GM12801 (cell line): ENCODE data around the gene SHISA7.

Experiments
- TF ChIP-seq, protein P1 (sequence below): IDR thresholded peaks from one replicate; pipeline ENCODE4 v1.5.1; 2011; ENCODE audit warnings: control low read depth; ENCODE audit not compliant: insufficient read length; ENCODE audit errors: extremely low read depth

The SHISA7 gene

DNA sequence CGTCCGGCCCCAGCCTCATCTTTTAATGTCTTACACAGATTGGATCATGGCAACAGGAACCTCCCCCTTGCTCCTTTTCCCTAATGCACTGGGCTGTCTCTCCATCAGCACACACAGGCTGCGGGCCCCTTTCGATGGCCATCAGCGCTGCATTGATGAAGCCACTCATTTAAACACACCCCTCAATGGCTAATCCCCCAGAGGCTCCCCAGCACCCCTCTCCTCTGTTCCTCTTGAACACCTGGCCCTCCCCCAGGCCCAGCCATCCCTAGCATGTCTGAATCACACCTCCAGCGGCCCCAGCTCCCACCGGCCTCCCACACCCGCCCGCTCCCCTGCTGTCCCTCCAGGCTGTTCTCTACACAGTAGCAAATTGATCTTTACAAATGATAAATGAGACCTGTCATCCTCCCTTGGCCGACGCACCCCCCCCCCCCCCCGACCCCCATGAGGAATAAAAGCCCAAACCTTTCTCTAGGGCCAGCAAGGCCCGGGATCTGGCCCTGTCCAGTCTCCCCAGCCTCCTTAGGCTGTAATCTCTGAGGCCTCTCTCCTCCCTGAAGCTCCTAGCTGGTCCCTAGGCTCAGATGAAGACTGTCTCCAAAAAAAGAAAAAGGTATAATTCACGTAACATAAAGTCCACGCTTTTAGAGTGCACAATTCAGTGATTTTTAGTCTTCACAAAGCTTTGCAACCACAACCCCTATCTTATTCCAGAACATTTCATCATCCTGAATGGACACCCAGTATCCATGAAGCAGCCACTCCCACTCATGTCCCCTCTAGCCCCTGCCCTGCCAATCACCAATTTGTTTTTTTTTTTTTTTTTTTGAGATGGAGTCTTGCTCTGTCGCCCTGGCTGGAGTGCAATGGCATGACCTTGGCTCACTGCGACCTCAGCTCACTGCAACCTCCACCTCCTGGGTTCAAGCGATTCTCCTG is 50.0 kb downstream of the SHISA7 start:
- TF ChIP-seq, protein P1, sequence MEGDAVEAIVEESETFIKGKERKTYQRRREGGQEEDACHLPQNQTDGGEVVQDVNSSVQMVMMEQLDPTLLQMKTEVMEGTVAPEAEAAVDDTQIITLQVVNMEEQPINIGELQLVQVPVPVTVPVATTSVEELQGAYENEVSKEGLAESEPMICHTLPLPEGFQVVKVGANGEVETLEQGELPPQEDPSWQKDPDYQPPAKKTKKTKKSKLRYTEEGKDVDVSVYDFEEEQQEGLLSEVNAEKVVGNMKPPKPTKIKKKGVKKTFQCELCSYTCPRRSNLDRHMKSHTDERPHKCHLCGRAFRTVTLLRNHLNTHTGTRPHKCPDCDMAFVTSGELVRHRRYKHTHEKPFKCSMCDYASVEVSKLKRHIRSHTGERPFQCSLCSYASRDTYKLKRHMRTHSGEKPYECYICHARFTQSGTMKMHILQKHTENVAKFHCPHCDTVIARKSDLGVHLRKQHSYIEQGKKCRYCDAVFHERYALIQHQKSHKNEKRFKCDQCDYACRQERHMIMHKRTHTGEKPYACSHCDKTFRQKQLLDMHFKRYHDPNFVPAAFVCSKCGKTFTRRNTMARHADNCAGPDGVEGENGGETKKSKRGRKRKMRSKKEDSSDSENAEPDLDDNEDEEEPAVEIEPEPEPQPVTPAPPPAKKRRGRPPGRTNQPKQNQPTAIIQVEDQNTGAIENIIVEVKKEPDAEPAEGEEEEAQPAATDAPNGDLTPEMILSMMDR = no peak

DNA sequence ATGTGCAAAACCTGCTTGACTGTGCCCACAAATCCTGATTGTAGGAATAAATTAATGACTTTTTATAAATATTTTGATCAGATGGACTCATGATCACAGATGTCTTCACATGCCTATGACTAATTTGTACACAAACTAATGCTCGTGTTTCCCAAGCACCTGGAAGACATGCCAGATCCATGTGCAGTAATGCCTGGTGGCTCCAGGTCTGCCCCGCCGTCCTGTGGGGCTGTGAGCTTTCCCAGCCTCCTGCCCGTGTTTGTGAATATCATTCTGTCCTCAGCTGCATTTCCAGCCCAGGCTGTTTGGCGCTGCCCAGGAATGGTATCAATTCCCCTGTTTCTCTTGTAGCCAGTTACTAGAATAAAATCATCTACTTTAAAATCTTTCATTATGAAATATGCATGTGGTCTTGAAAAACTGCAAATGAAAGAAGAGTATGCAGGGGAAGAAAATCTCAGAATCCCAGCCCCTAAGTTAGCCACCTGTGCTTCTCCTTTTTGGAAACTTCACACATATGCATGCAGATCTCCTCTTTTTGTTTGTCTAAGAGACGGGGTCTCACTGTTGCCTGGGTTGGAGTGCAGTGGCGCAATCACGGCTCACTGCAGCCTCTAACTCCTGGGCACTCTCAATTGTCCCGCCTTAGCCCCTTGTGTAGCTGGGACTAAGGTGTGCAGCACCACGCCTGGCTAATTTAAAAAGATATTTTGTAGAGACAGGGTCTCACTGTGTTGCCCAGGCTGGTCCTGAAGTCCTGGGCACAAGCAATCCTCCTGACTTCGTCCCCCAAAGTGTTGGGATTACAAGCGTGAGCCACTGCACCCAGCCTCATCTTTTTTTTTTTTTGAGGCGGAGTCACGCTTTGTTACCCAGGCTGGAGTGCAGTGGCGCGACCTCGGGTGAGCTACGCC is 51.1 kb downstream of the SHISA7 start:
- TF ChIP-seq, protein P1 = no peak

DNA sequence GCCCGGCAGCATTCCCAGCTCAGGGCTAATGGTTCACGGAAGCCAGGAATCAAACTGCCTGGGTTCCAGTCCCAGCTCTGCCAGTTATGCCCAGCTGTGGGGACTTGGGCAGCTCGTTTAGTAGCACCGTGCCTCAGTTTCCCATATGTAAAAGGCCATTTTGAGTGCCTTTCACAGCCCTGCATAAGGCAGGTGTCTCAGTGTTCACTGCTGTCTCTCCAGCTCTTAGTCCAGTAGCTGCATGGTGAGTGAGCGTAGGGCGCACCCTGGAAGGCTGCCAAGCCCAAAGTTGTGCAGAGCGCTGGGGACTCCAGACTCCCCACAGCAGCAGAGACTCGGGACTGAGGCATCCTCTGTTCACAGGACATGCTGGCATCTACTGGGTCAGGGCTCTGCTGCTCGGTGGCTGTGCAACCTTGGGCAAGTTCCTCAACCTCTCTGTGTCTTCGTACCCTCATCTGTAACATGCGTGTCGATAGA is 51.9 kb downstream of the SHISA7 start:
- TF ChIP-seq, protein P1 = no peak

DNA sequence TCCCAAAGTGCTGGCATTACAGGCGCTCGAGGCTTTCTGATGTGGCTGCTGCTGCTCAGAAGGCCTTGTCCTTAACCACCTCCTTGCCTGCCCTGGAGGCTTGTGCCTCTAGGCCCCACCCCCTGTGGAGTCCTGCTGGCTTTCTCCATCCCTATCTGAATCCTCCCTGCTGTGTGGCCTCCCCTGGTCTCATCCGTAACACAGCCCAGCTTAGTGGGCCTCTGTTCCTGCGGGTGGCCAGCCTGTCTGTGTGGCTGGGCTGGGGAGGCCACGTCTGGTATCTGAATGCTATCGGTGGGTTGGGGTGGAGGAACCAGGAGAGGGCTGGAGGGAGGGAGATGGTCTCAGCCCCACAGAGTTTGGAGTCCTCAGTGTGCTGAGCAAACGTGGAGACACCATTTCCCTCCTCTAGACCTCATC is 52.6 kb downstream of the SHISA7 start:
- TF ChIP-seq, protein P1 = no peak

DNA sequence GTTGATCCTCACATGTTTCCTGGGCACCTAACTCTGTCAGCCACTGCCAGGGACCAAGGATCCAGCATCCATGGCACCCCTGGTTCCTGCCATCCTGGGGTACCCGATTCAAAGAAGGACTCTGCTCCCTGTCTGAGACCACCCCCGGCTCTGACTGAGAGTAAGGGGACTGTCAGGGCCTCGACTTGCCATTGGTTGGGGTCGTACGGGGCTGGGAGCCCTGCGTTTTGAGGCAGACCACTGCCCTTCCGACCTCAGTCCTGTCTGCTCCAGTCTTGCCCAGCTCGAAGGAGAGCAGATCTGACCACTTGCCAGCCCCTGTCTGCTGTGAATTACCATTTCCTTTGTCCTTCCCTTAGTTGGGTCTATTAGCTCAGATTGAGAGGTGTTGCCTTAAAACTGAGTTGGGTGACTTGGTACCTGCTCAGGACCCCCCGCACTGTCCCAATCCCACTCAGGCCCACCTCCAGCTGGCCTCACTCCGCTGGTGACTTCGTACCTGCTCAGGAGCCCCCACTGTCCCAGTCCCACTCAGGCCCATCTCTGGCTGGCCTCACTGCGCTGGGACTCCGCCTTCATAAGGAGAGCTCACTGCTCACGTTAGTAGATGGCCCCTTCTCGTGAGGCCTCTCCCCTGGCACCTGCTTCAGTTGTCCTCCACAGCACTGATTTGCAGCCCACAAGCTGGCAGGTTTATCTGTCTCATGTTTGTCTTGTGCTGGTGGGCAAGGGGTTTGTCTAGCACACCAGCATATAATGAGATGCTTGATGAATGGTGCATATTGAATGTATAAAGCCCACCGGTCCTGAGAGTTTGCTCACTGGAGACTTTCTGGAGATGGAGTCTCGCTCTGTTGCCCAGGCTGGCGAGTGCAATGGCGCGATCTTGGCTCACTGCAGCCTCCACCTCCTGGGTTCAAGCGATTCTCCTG is 53.4 kb downstream of the SHISA7 start:
- TF ChIP-seq, protein P1 = no peak

DNA sequence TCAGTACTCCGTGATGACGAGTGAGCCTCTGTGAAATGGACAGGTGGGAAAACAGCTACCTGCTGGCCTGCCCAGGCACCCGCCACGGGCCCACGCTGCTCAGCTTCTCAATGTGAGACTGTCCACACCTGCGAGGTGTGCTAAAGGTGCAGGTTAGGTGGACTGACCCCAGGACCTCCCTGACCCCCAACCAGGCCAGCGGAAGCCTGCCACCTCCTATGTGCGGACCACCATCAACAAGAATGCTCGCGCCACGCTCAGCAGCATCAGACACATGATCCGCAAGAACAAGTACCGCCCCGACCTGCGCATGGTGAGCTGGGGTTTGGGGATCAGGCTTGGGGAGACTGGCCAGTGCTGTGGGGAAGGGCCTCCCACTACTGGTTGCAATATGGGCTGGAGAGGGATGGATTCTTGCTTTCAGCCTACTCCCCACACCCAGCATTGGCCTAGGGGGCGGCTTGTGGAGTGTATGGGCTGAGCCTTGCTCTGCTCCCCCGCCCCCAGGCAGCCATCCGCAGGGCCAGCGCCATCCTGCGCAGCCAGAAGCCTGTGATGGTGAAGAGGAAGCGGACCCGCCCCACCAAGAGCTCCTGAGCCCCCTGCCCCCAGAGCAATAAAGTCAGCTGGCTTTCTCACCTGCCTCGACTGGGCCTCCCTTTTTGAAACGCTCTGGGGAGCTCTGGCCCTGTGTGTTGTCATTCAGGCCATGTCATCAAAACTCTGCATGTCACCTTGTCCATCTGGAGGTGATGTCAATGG is 55.2 kb downstream of the SHISA7 start:
- TF ChIP-seq, protein P1 = no peak
